HFF-Myc (cell line): ENCODE data around the gene LUC7L3.

Experiments
- DNase-seq: peaks from one replicate; pipeline ENCODE4 v3.0.0-alpha.2; 2011; ENCODE audit warnings: low read depth; ENCODE audit errors: extremely low read depth
- H3K4me3 ChIP-seq: replicated peaks from 2 replicates; pipeline ENCODE4 v1.5.1; 2011; ENCODE audit warnings: low read depth, mild to moderate bottlenecking, control low read depth, low read length
- CTCF ChIP-seq: IDR thresholded peaks from 2 replicates; pipeline ENCODE4 v1.5.1; 2012; ENCODE audit warnings: mild to moderate bottlenecking, low read depth, low read length, control low read depth; ENCODE audit errors: missing control alignments

LUC7L3 gene

GRCh38 chr17:50778471-50778870 is 59.1 kb downstream of the LUC7L3 start:
- no peak for DNase-seq
- TF ChIP-seq CTCF = no peak

GRCh38 chr17:50778988-50779387 is 59.6 kb downstream of the LUC7L3 start:
- no peak for TF ChIP-seq CTCF
- H3K4me3 ChIP-seq = no peak overlapping the region
- DNase-seq = no peak

More at GRCh38 chr17:50778471-50778870, 59.1 kb downstream of the LUC7L3 start:
- H3K4me3 ChIP-seq = no peak overlapping the region

- DNase-seq = no peak
- no peak overlapping the region for H3K4me3 ChIP-seq
- no peak for TF ChIP-seq CTCF
These were observed 60.4 kb downstream of the LUC7L3 start for GRCh38 chr17:50779747-50780353.

GRCh38 chr17:50781167-50781566 is 61.8 kb downstream of the LUC7L3 start:
- TF ChIP-seq CTCF = no peak
- DNase-seq = no peak
- H3K4me3 ChIP-seq = peak overlapping the region; percentile 20; the same call in 1 of the 2 replicates

DNA sequence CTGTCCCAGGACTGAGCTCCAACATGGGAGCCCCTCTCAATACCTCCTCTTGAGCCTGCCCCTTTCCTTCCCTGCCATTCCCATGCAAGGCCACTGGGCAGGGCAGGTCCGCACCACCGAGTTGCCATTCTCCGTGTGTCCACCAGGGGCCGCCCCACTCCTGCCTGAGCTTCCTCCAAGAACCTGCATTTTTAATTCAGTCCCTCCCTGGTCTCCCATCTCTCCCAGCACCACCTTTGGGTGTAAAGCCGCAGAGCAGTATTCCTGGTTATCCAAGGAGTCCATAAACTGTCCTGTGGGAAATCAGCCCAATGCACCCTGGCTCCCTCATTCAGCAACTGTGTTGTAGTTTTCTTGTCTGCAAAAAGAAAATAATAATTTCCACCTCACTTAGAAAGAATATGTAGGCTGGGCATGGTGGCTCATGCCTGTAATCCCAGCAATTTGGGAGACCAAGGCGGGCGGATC is 63.8 kb downstream of the LUC7L3 start:
- H3K4me3 ChIP-seq = no peak overlapping the region
- peak; percentile 69 for DNase-seq
- TF ChIP-seq CTCF = peak; percentile 98

DNA sequence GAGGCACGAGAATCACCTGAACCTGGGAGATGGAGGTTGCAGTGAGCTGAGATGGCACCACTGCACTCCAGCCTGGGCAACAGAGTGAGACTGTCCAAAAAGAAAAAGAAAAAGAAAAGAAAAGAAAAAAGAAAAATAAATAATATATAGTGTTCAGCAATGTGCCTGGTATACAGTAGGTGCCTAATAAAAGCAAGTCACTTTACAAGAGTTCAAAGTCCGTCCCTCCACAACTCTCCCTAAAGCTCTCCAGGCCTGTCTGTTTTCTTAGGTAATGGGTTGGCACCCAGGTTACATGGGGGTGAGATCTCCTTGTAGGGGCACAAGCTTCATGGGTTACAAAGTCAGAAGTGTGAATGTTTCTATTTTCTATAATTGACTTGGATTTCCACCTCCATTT is 64.5 kb downstream of the LUC7L3 start:
- TF ChIP-seq CTCF = no peak
- H3K4me3 ChIP-seq = no peak overlapping the region
- DNase-seq = no peak

GRCh38 chr17:50785126-50785525 is 65.7 kb downstream of the LUC7L3 start:
- no peak for DNase-seq
- no peak overlapping the region for H3K4me3 ChIP-seq
- TF ChIP-seq CTCF = no peak
